ENCODE data around the gene LCN15.

GRCh38 chr9:136776947-136777346 lies 12.6 kb upstream of the LCN15 start:
- TF ChIP-seq CTCF (optimal IDR thresholded peaks at IDR 0.05 in 1 of 3, IDR thresholded peaks at IDR 0.05 in 1 of 3, conservative IDR thresholded peaks at IDR 0.05 in 1 of 3; ENCODE audit: extremely low read depth in 1 of 3, insufficient read depth in 2 of 3, low read length in 3 of 3) (no peak), EZH2 (IDR thresholded peaks at IDR 0.05; ENCODE audit: low read length) (no peak)

Measured in keratinocyte (primary cell).